Stimulated activated CD4-positive, alpha-beta T cell treated with anti-CD3 and anti-CD28 coated beads, TNF-alpha, amount 100 ng/mL, for 4 hours (primary cell): ENCODE data around the gene COL23A1.

Experiments
- DNase-seq, 3 experiments: peaks; one replicate each; pipeline ENCODE4 v3.0.0-alpha.2; 2020; ENCODE audit warnings: low read depth in 3 of 3

COL23A1 gene

GRCh38 chr5:178590141-178590923, at the start of gene COL23A1:
Gene COL23A1, minus strand, starts transcription at chr5:178590393.
- DNase-seq, result peak in 1 of 3 experiments; percentile 29

GRCh38 chr5:178637356-178638074, 47.3 kb upstream of the COL23A1 start:
- no peak for DNase-seq

GRCh38 chr5:178632285-178632684, 42.1 kb upstream of the COL23A1 start:
- no peak for DNase-seq

- no peak for DNase-seq
Observed at GRCh38 chr5:178630951-178631350, 40.8 kb upstream of the COL23A1 start.

- no peak for DNase-seq
Observed at GRCh38 chr5:178630475-178630930, 40.3 kb upstream of the COL23A1 start.

GRCh38 chr5:178627259-178627598, 37.0 kb upstream of the COL23A1 start:
- no peak for DNase-seq

GRCh38 chr5:178626484-178627258, 36.5 kb upstream of the COL23A1 start, which contains the start of gene CLK4:
Gene CLK4, minus strand, starts transcription at chr5:178627050. Its CDS starts 3,634 bp downstream, at chr5:178623416.
- peak; percentile 92 to 96 (median 94) for DNase-seq

- no peak for DNase-seq
Observed at GRCh38 chr5:178625679-178626483, 35.7 kb upstream of the COL23A1 start.

- DNase-seq, result no peak
Observed at GRCh38 chr5:178624631-178625546, 34.7 kb upstream of the COL23A1 start.

GRCh38 chr5:178622679-178623247, 32.6 kb upstream of the COL23A1 start:
- no peak for DNase-seq

GRCh38 chr5:178619390-178619789, 29.2 kb upstream of the COL23A1 start:
- no peak for DNase-seq

GRCh38 chr5:178612299-178612698, 22.1 kb upstream of the COL23A1 start:
- DNase-seq, result no peak

GRCh38 chr5:178606269-178606668, 16.1 kb upstream of the COL23A1 start:
- no peak for DNase-seq

- no peak for DNase-seq
Observed at GRCh38 chr5:178605788-178606187, 15.6 kb upstream of the COL23A1 start.

GRCh38 chr5:178602752-178603151, 12.6 kb upstream of the COL23A1 start:
- no peak for DNase-seq

GRCh38 chr5:178595750-178596149, 5.6 kb upstream of the COL23A1 start:
- no peak for DNase-seq

GRCh38 chr5:178595150-178595549, 5.0 kb upstream of the COL23A1 start:
- DNase-seq, result no peak

- no peak for DNase-seq
Observed at GRCh38 chr5:178590924-178591423, 781 bp upstream of the COL23A1 start.
